K562 (cell line): ENCODE data around the gene MTG2. TPM values are rescaled to one million over a fixed set of nuclear protein-coding genes. Genes with fewer than 3 reads are reported as not detected.

Source experiments
- ATAC-seq: fragments of 200-7000 bp; cut with Tn5 transposase; 3 replicates; pipeline ENCODE4 v1.9.1; 2020; ENCODE audit warnings: moderate library complexity
- BruUV-seq: library from RNA; stranded (reverse); fragments of 400-500 nt; replicated peaks from 2 replicates; lab custom pipeline; 2021; lab: Mats Ljungman, UMichigan
- CTCF ChIA-PET: fragments of 300-600 bp; formaldehyde crosslinking; extraction: SDS; loops from one replicate; lab custom pipeline; 2021; ENCODE audit warnings: low intra/inter-chr PET ratio; lab: Yijun Ruan, JAX
- POLR2A ChIA-PET: fragments of 300-600, 350-650 bp; sonication (Branson Sonifier 250); formaldehyde crosslinking; extraction: SDS; loops from one replicate; lab custom pipeline; 2021; ENCODE audit warnings: antibody characterized with exemption, inconsistent platforms; lab: Yijun Ruan, JAX
- DNase-seq, 4 experiments: peaks; one replicate each; pipeline versions ENCODE4 v3.0.0 to v3.0.0-alpha.2; 2011 to 2018; ENCODE audit warnings: low spot score in 3 of 4, mixed read lengths in 3 of 4; ENCODE audit errors: extremely low read depth in 1 of 4
- FAIRE-seq: peaks from 2 replicates; lab custom pipeline; 2011; peaks lifted over from hg19 to GRCh38; lab: Jason Lieb, UNC
- H2AFZ ChIP-seq: 2 replicates; pipeline ENCODE4 v1.6.0; 2011; ENCODE audit warnings: low read depth, low read length, control low read depth, inconsistent platforms
- H3K27ac ChIP-seq: fragments of 200-600 bp; 3 replicates; pipeline ENCODE4 v1.8.0; 2011; ENCODE audit warnings: low read depth, mild to moderate bottlenecking, control low read depth, inconsistent platforms, low read length, moderate library complexity, mixed read lengths; ENCODE audit errors: extremely low read depth
- H3K27me3 ChIP-seq, 2 experiments: fragments of 300-600 bp in 1 of 2; 2 replicates in 1 of 2; 3 replicates in 1 of 2; pipeline versions ENCODE4 v1.6.0 to v1.8.0; 2011; ENCODE audit warnings: inconsistent platforms in 2 of 2, low read length in 2 of 2, mild to moderate bottlenecking in 1 of 2, mixed read lengths in 1 of 2, moderate library complexity in 1 of 2; ENCODE audit not compliant: control insufficient read depth in 2 of 2, insufficient read depth in 2 of 2
- H3K36me3 ChIP-seq: fragments of 300-600 bp; 3 replicates; pipeline ENCODE4 v1.8.0; 2011; ENCODE audit warnings: mild to moderate bottlenecking, low read length, inconsistent platforms; ENCODE audit not compliant: control insufficient read depth, insufficient read depth
- H3K4me1 ChIP-seq, 2 experiments: fragments of 200-600 bp in 1 of 2; replicated peaks in 1 of 2; 2 replicates in 1 of 2; 3 replicates in 1 of 2; pipeline versions ENCODE4 v1.5.1 to v1.8.0; 2011; ENCODE audit warnings: inconsistent platforms in 2 of 2, low read length in 2 of 2, mild to moderate bottlenecking in 1 of 2, mixed read lengths in 1 of 2, moderate library complexity in 1 of 2; ENCODE audit not compliant: control insufficient read depth in 2 of 2, insufficient read depth in 2 of 2
- H3K4me2 ChIP-seq: 2 replicates; pipeline ENCODE4 v1.6.1; 2011; ENCODE audit warnings: low read length, control low read depth, inconsistent platforms, mixed read lengths; ENCODE audit not compliant: insufficient read depth
- H3K4me3 ChIP-seq: fragments of 200-600 bp; sonication (generic), shearing (Covaris generic); 2 replicates; pipeline ENCODE4 v1.5.1; 2016; ENCODE audit warnings: control low read depth, inconsistent platforms
- H3K79me2 ChIP-seq: fragments of 200-600 bp; 3 replicates; pipeline ENCODE4 v1.8.0; 2011; ENCODE audit warnings: low read length, inconsistent platforms; ENCODE audit not compliant: control insufficient read depth, insufficient read depth
- H3K9ac ChIP-seq, 2 experiments: 2 replicates each; pipeline versions ENCODE4 v1.6.0 to v1.6.1; 2011; ENCODE audit warnings: low read depth in 2 of 2, low read length in 2 of 2, control low read depth in 1 of 2, inconsistent platforms in 1 of 2, mild to moderate bottlenecking in 1 of 2, mixed read lengths in 1 of 2; ENCODE audit not compliant: insufficient read depth in 1 of 2
- H3K9me1 ChIP-seq: one replicate; pipeline ENCODE4 v1.6.0; 2011; ENCODE audit warnings: inconsistent platforms, mild to moderate bottlenecking, low read length, moderate library complexity; ENCODE audit not compliant: control insufficient read depth, insufficient read depth
- H3K9me3 ChIP-seq: replicated peaks from 2 replicates; pipeline ENCODE4 v1.5.1; 2011; ENCODE audit warnings: low read depth, low read length, inconsistent platforms; ENCODE audit not compliant: control insufficient read depth, insufficient read depth
- H4K20me1 ChIP-seq: replicated peaks from 2 replicates; pipeline ENCODE4 v1.6.1; 2011; ENCODE audit warnings: low read length, inconsistent platforms, mixed read lengths; ENCODE audit not compliant: control insufficient read depth, insufficient read depth
- FOXK2 ChIP-seq, 2 experiments: fragments of 450-650 bp; IDR thresholded peaks in 1 of 2; conservative IDR thresholded peaks in 1 of 2; 2 replicates each; pipeline ENCODE4 v1.6.1; 2016; ENCODE audit warnings: low read depth in 2 of 2, mild to moderate bottlenecking in 1 of 2
- KAT2B ChIP-seq: IDR thresholded peaks from one replicate; pipeline ENCODE4 v1.6.1; 2012; ENCODE audit warnings: low read depth, mild to moderate bottlenecking, control low read depth, inconsistent platforms, low read length, moderate library complexity
- SAFB ChIP-seq: fragments of 200-400 bp; formaldehyde crosslinking; IDR thresholded peaks from 2 replicates; pipeline ENCODE4 v1.6.1; 2017; ENCODE audit warnings: low read depth, low read length, borderline replicate concordance
- SIN3A ChIP-seq, 2 experiments: fragments of 150-350 bp in 1 of 2; IDR thresholded peaks; 2 replicates each; pipeline ENCODE4 v1.6.1; 2011 to 2016; ENCODE audit warnings: borderline replicate concordance in 2 of 2, low read depth in 2 of 2, low read length in 2 of 2, mild to moderate bottlenecking in 2 of 2, moderate library complexity in 2 of 2; ENCODE audit not compliant: control insufficient read depth in 1 of 2
- SREBF2 ChIP-seq: sonication (generic); formaldehyde crosslinking; IDR thresholded peaks from 2 replicates; pipeline ENCODE4 v1.4.0; 2020; ENCODE audit warnings: mild to moderate bottlenecking, missing genetic modification reagents
- WGBS: fragments of 100-300 bp; shearing (Covaris generic); methylation state at CpG from one replicate; pipeline ENCODE4 v1.1.6; 2016; ENCODE audit warnings: low coverage, mixed read lengths; ENCODE audit not compliant: insufficient coverage; ENCODE audit errors: missing lambda C conversion rate; 5-methylcytosine and 5-hydroxymethylcytosine counted together
- in situ Hi-C: fragments of 300-500 bp; cut with MboI; formaldehyde crosslinking; loops from 4 replicates; pipeline ENCODE4 v1.15.0; 2018; ENCODE audit warnings: inconsistent platforms, mixed read lengths
- intact Hi-C: fragments of 100-400 bp; cut with micrococcal nuclease; formaldehyde crosslinking; loops from 2 replicates; pipeline ENCODE4 v1.14.2; 2022
- polyA plus RNA-seq, 8 experiments: library from polyadenylated mRNA; depleted of rRNA in 4 of 8; stranded (reverse) in 5 of 8; unstranded in 3 of 8; fragments of >200 nt; fragmentation: Nextera tagmentation in 2 of 8; fragmentation: Illumina TruSeq in 1 of 8; extraction: Ambion mirVana in 2 of 8; extraction: Trizol in 1 of 8; gene quantifications; 2 replicates each; pipeline versions ENCODE4 v1.2.1 to v1.2.3, GENCODE V29; 2011 to 2014; ENCODE audit warnings: inconsistent platforms in 1 of 8, missing spikeins in 1 of 8
- total RNA-seq, 7 experiments: library from RNA; depleted of rRNA in 6 of 7; stranded (reverse); fragments of >200 nt in 6 of 7; fragmentation: Illumina TruSeq in 2 of 7; extraction: Trizol in 2 of 7; gene quantifications; 2 replicates each; pipeline versions ENCODE4 v1.2.1 to v1.2.3, GENCODE V29; 2011 to 2021; ENCODE audit warnings: low replicate concordance in 1 of 7

MTG2 gene
- total and polyA plus RNA-seq, 9 of the 15 experiments (the other 6 are each of a cell fraction or from before 2014, with no cell fraction given) = 8.7 to 67.5 (median 44.5) TPM

GRCh38 chr20:62225820-62226635 lies 43.2 kb downstream of the MTG2 start:
- FAIRE-seq = no peak
- Histone ChIP-seq H3K4me1 (peaks cover 0 to 39% of the 10 kb centered on the region in 2 experiments; a peak in 2 of 5 replicates), H3K9me1 (no peaks in the 10 kb centered on the region), H3K4me2 (no peak overlapping the region), H4K20me1 (peaks cover 5% of the 10 kb centered on the region), H3K27ac (no peak overlapping the region), H3K4me3 (no peak overlapping the region), H3K9ac (no peak overlapping the region; a peak in 1 of 4 replicates), H2AFZ (no peak overlapping the region), H3K79me2 (no peaks in the 10 kb centered on the region), H3K9me3 (peaks cover 6% of the 10 kb centered on the region; the same call in 1 of the 2 replicates), H3K36me3 (no peaks in the 10 kb centered on the region), H3K27me3 (peaks cover 18 to 62% of the 10 kb centered on the region in 2 experiments; a peak in 4 of 5 replicates)
- ChIA-PET POLR2A (interaction anchor here (0.6 to 1.7 kb wide), 3 partner anchors 9 to 674 kb away, joined by 3 to 7 read pairs (median 4); no protein-coding TSS in a partner anchor), CTCF (no interaction called here)
- intact Hi-C loops (no loop called here), in situ Hi-C loops (no loop called here)
- no peak for TF ChIP-seq SIN3A (IDR thresholded peaks at IDR 0.05; ENCODE audit: borderline replicate concordance in 2 of 2, control insufficient read depth in 1 of 2, low read depth in 2 of 2, low read length in 2 of 2)
- no peak for TF ChIP-seq FOXK2 (conservative IDR thresholded peaks at IDR 0.05 in 1 of 2, IDR thresholded peaks at IDR 0.05 in 1 of 2; ENCODE audit: low read depth in 2 of 2)
- TF ChIP-seq SAFB = no peak
- no peak for TF ChIP-seq KAT2B
- TF ChIP-seq SREBF2 (CRISPR knock-in tag) = no peak
- 3% methylated on average over 15 of the region's 17 CpGs for WGBS
- no TSS peak for BruUV-seq
- no peak for DNase-seq
- ATAC-seq = no peak
